CD14-positive monocyte (primary cell): ENCODE measurements around the gene F2RL3. TPM values are rescaled to one million over a fixed set of nuclear protein-coding genes. Genes with fewer than 3 reads are reported as not detected.

Experiments
- DNase-seq, 3 donors: peaks; one replicate each; pipeline ENCODE4 v3.0.0-alpha.2; 2011 to 2022
- H2AFZ ChIP-seq: 2 replicates; pipeline ENCODE4 v1.6.0; 2012; ENCODE audit warnings: mild to moderate bottlenecking, low read depth, low read length, inconsistent platforms; ENCODE audit not compliant: insufficient read depth, poor library complexity, severe bottlenecking
- H3K27ac ChIP-seq, 2 donors: 1 replicate in 1 of 2; 2 replicates in 1 of 2; pipeline ENCODE4 v1.5.1; 2012 to 2013; ENCODE audit warnings: low read length in 2 of 2, control low read depth in 1 of 2, inconsistent platforms in 1 of 2, low read depth in 1 of 2, mild to moderate bottlenecking in 1 of 2
- H3K27me3 ChIP-seq, 2 donors: one replicate each; pipeline versions ENCODE4 v1.6.0 to v1.6.1; 2011 to 2013; ENCODE audit warnings: low read length in 2 of 2; ENCODE audit not compliant: control insufficient read depth in 2 of 2, insufficient read depth in 2 of 2
- H3K36me3 ChIP-seq, 2 donors: replicated peaks in 1 of 2; 1 replicate in 1 of 2; 2 replicates in 1 of 2; pipeline versions ENCODE4 v1.5.1 to v1.6.1; 2012 to 2013; ENCODE audit warnings: low read length in 2 of 2, control low read depth in 1 of 2, inconsistent platforms in 1 of 2, mild to moderate bottlenecking in 1 of 2; ENCODE audit not compliant: insufficient read depth in 2 of 2, control insufficient read depth in 1 of 2
- H3K4me1 ChIP-seq, 2 donors: 1 replicate in 1 of 2; 2 replicates in 1 of 2; pipeline versions ENCODE4 v1.5.1 to v1.6.1; 2012 to 2013; ENCODE audit warnings: low read length in 2 of 2, control low read depth in 1 of 2, inconsistent platforms in 1 of 2, mild to moderate bottlenecking in 1 of 2, moderate library complexity in 1 of 2; ENCODE audit not compliant: insufficient read depth in 2 of 2, control insufficient read depth in 1 of 2
- H3K4me2 ChIP-seq: replicated peaks from 2 replicates; pipeline ENCODE3; 2012; ENCODE audit warnings: low read length, moderate library complexity, mild to moderate bottlenecking; ENCODE audit not compliant: poor library complexity, severe bottlenecking; ENCODE audit errors: extremely low read depth
- H3K4me3 ChIP-seq, 3 experiments: fragments of 200-600 bp in 1 of 3; sonication (generic) in 1 of 3; replicated peaks in 1 of 3; 1 replicate in 2 of 3; 2 replicates in 1 of 3; pipeline ENCODE4 v1.5.1; 2011 to 2013; ENCODE audit warnings: low read length in 3 of 3, mild to moderate bottlenecking in 3 of 3, control low read depth in 2 of 3, low read depth in 2 of 3, inconsistent platforms in 1 of 3, moderate library complexity in 1 of 3
- H3K79me2 ChIP-seq: 2 replicates; pipeline ENCODE4 v1.6.0; 2012; ENCODE audit warnings: mild to moderate bottlenecking, control low read depth, inconsistent platforms, low read length, moderate library complexity; ENCODE audit not compliant: insufficient read depth
- H3K9ac ChIP-seq: 2 replicates; pipeline ENCODE4 v1.6.0; 2017; ENCODE audit warnings: low read length, mild to moderate bottlenecking; ENCODE audit not compliant: insufficient read depth, poor library complexity, severe bottlenecking
- H3K9me3 ChIP-seq, 2 donors: replicated peaks in 1 of 2; 1 replicate in 1 of 2; 2 replicates in 1 of 2; pipeline versions ENCODE4 v1.5.1 to v1.6.1; 2012 to 2013; ENCODE audit warnings: low read length in 2 of 2, control low read depth in 1 of 2; ENCODE audit not compliant: control insufficient read depth in 1 of 2, insufficient read depth in 1 of 2
- H4K20me1 ChIP-seq: 2 replicates; pipeline ENCODE4 v1.6.0; 2012; ENCODE audit warnings: mild to moderate bottlenecking, low read length, control low read depth, moderate library complexity; ENCODE audit not compliant: insufficient read depth
- H3K27ac Mint-ChIP-seq, 7 donors: one replicate each; pipeline ENCODE4 v1.8.0; 2020; ENCODE audit warnings: mild to moderate bottlenecking in 7 of 7, mixed read lengths in 7 of 7, moderate library complexity in 6 of 7, inconsistent platforms in 2 of 7
- H3K27me3 Mint-ChIP-seq, 3 donors: one replicate each; pipeline ENCODE4 v1.8.0; 2021 to 2022; ENCODE audit warnings: low read depth in 3 of 3, mild to moderate bottlenecking in 3 of 3, mixed read lengths in 3 of 3, moderate library complexity in 3 of 3, inconsistent platforms in 1 of 3
- H3K36me3 Mint-ChIP-seq, 2 donors: one replicate each; pipeline ENCODE4 v1.8.0; 2020; ENCODE audit warnings: mixed read lengths in 2 of 2, inconsistent platforms in 1 of 2, mild to moderate bottlenecking in 1 of 2
- H3K4me1 Mint-ChIP-seq: one replicate; pipeline ENCODE4 v1.8.0; 2020; ENCODE audit warnings: mild to moderate bottlenecking, mixed read lengths
- H3K4me3 Mint-ChIP-seq, 2 donors: one replicate each; pipeline ENCODE4 v1.8.0; 2020; ENCODE audit warnings: mild to moderate bottlenecking in 2 of 2, mixed read lengths in 2 of 2, moderate library complexity in 1 of 2
- H3K9me3 Mint-ChIP-seq, 7 donors: one replicate each; pipeline ENCODE4 v1.8.0; 2020 to 2022; ENCODE audit warnings: mixed read lengths in 7 of 7, mild to moderate bottlenecking in 6 of 7, moderate library complexity in 6 of 7, inconsistent platforms in 2 of 7
- CTCF ChIP-seq: fragments of 200-600 bp; IDR thresholded peaks from one replicate; pipeline ENCODE4 v1.8.0; 2022; ENCODE audit warnings: antibody characterized with exemption, mild to moderate bottlenecking
- WGBS: methylation state at CpG from one replicate; pipeline ENCODE4 v1.1.5; 2013; ENCODE audit warnings: missing lambda C conversion rate; ENCODE audit not compliant: insufficient coverage; 5-methylcytosine and 5-hydroxymethylcytosine counted together
- intact Hi-C, 2 donors: fragments of 100-400 bp; cut with micrococcal nuclease; formaldehyde crosslinking; loops; one replicate each; pipeline versions ENCODE4 v1.15.0 to v1.15.1; 2023
- polyA plus RNA-seq, 3 donors: library from polyadenylated mRNA; depleted of rRNA in 1 of 3; unstranded in 2 of 3; stranded (reverse) in 1 of 3; fragments of 300-500 nt in 2 of 3; fragments of >200 nt in 1 of 3; fragmentation: Illumina TruSeq in 2 of 3; gene quantifications; 1 replicate in 2 of 3; 2 replicates in 1 of 3; pipeline ENCODE4 v1.2.3, GENCODE V29; 2012 to 2021

Gene F2RL3
- polyA plus RNA-seq, 3 donors: 0.05 TPM; not detected in 2

GRCh38 chr19:16912780-16913179 lies 24.0 kb downstream of the F2RL3 start:
- TF ChIP-seq CTCF: no peak
- H4K20me1 ChIP-seq: no peaks in the 10 kb centered on the region
- H3K27me3 ChIP-seq: no peaks in the 10 kb centered on the region
- intact Hi-C loops: no loop called here
- H3K4me3 Mint-ChIP-seq: no peak overlapping the region
- no peak overlapping the region for H3K27ac Mint-ChIP-seq
- H2AFZ ChIP-seq: no peak overlapping the region
- no peak overlapping the region for H3K27ac ChIP-seq
- peaks cover 3% of the 10 kb centered on the region for H3K4me1 Mint-ChIP-seq
- H3K9me3 ChIP-seq: peaks cover 18 to 34% of the 10 kb centered on the region in 2 donors
- no peak overlapping the region for H3K9ac ChIP-seq
- H3K4me2 ChIP-seq: no peak overlapping the region
- H3K27me3 Mint-ChIP-seq: peaks cover 6 to 15% (median 15%) of the 10 kb centered on the region in 3 donors
- no CpG with 5 or more reads among the region's 4 CpGs for WGBS
- no peak overlapping the region for H3K4me3 ChIP-seq
- peaks cover 23 to 40% (median 33%) of the 10 kb centered on the region in 7 donors for H3K9me3 Mint-ChIP-seq
- peaks cover 0 to 2% of the 10 kb centered on the region in 2 donors for H3K36me3 Mint-ChIP-seq
- H3K36me3 ChIP-seq: peaks cover 0 to 8% of the 10 kb centered on the region in 2 donors
- H3K4me1 ChIP-seq: no peaks in the 10 kb centered on the region
- DNase-seq: no peak
- H3K79me2 ChIP-seq: no peaks in the 10 kb centered on the region

GRCh38 chr19:16914421-16914820 lies 25.6 kb downstream of the F2RL3 start:
- no peaks in the 10 kb centered on the region for H3K4me1 ChIP-seq
- H3K4me3 Mint-ChIP-seq: no peak overlapping the region
- intact Hi-C loops: no loop called here
- no peak overlapping the region for H3K27ac Mint-ChIP-seq
- peaks cover 8 to 19% (median 19%) of the 10 kb centered on the region in 3 donors for H3K27me3 Mint-ChIP-seq
- peaks cover 23 to 38% of the 10 kb centered on the region in 2 donors for H3K9me3 ChIP-seq
- H3K4me2 ChIP-seq: no peak overlapping the region
- H2AFZ ChIP-seq: no peak overlapping the region
- no peak for DNase-seq
- peaks cover 0 to 8% of the 10 kb centered on the region in 2 donors for H3K36me3 ChIP-seq
- H3K27ac ChIP-seq: no peak overlapping the region
- H3K9me3 Mint-ChIP-seq: peaks cover 27 to 47% (median 39%) of the 10 kb centered on the region in 7 donors
- H3K27me3 ChIP-seq: no peaks in the 10 kb centered on the region
- no peak overlapping the region for H3K9ac ChIP-seq
- H3K36me3 Mint-ChIP-seq: peaks cover 0 to 2% of the 10 kb centered on the region in 2 donors
- 98% methylated on average over 7 of the region's 11 CpGs for WGBS
- H3K4me1 Mint-ChIP-seq: peaks cover 3% of the 10 kb centered on the region
- H3K4me3 ChIP-seq: no peak overlapping the region
- H3K79me2 ChIP-seq: no peaks in the 10 kb centered on the region
- H4K20me1 ChIP-seq: no peaks in the 10 kb centered on the region
- no peak for TF ChIP-seq CTCF
